K562 (cell line): ENCODE measurements around the gene HNRNPH1. TPM values are rescaled to one million over a fixed set of nuclear protein-coding genes. Genes with fewer than 3 reads are reported as not detected.

Experiments
- CBFA2T2 ChIP-seq: fragments of 450-650 bp; conservative IDR thresholded peaks from 2 replicates; pipeline ENCODE4 v1.6.1; 2017; ENCODE audit warnings: mild to moderate bottlenecking
- EGR1 ChIP-seq: fragments of 450-650 bp; conservative IDR thresholded peaks from 2 replicates; pipeline ENCODE4 v1.6.1; 2017; ENCODE audit warnings: mild to moderate bottlenecking
- HIVEP1 ChIP-seq: fragments of 250-450 bp; sonication (Bioruptor Pico); IDR thresholded peaks from 2 replicates; pipeline ENCODE4 v1.4.0; 2020; ENCODE audit warnings: mild to moderate bottlenecking
- MXI1 ChIP-seq: IDR thresholded peaks from 2 replicates; pipeline ENCODE4 v1.6.1; 2011; ENCODE audit warnings: low read depth, mild to moderate bottlenecking, improper control_type of control experiment, low read length
- ZEB2 ChIP-seq: fragments of 450-650 bp; IDR thresholded peaks from 2 replicates; pipeline ENCODE4 v1.6.1; 2016
- ZKSCAN3 ChIP-seq: fragments of 250-450 bp; sonication (Bioruptor Pico); IDR thresholded peaks from 2 replicates; pipeline ENCODE4 v1.4.0; 2020
- ZNF165 ChIP-seq: fragments of 250-450 bp; sonication (Bioruptor Pico); IDR thresholded peaks from 2 replicates; pipeline ENCODE4 v1.4.0; 2020; ENCODE audit warnings: borderline replicate concordance
- ZNF239 ChIP-seq: fragments of 250-450 bp; sonication (Bioruptor Pico); IDR thresholded peaks from 2 replicates; pipeline ENCODE4 v1.4.0; 2020; ENCODE audit warnings: mild to moderate bottlenecking
- ZNF79 ChIP-seq: fragments of 250-450 bp; sonication (Bioruptor Pico); IDR thresholded peaks from 2 replicates; pipeline ENCODE4 v1.4.0; 2020; ENCODE audit warnings: low read depth, mild to moderate bottlenecking, moderate library complexity
- polyA plus RNA-seq, 8 experiments: library from polyadenylated mRNA; depleted of rRNA in 4 of 8; stranded (reverse) in 5 of 8; unstranded in 3 of 8; fragments of >200 nt; fragmentation: Nextera tagmentation in 2 of 8; fragmentation: Illumina TruSeq in 1 of 8; extraction: Ambion mirVana in 2 of 8; extraction: Trizol in 1 of 8; gene quantifications; 2 replicates each; pipeline versions ENCODE4 v1.2.1 to v1.2.3, GENCODE V29; 2011 to 2014; ENCODE audit warnings: inconsistent platforms in 1 of 8, missing spikeins in 1 of 8
- total RNA-seq, 7 experiments: library from RNA; depleted of rRNA in 6 of 7; stranded (reverse); fragments of >200 nt in 6 of 7; fragmentation: Illumina TruSeq in 2 of 7; extraction: Trizol in 2 of 7; gene quantifications; 2 replicates each; pipeline versions ENCODE4 v1.2.1 to v1.2.3, GENCODE V29; 2011 to 2021; ENCODE audit warnings: low replicate concordance in 1 of 7
- TF ChIP-seq, protein P1 (sequence below): fragments of 250-450 bp; sonication (Bioruptor Pico); IDR thresholded peaks from 2 replicates; pipeline ENCODE4 v1.8.0; 2021; ENCODE audit warnings: moderate library complexity, mild to moderate bottlenecking, inconsistent platforms
- TF ChIP-seq, protein P2 (sequence below): fragments of 450-650 bp; IDR thresholded peaks from 2 replicates; pipeline ENCODE4 v1.6.1; 2018; ENCODE audit not compliant: partially characterized antibody
- TF ChIP-seq, protein P3 (sequence below): sonication (generic); formaldehyde crosslinking; IDR thresholded peaks from 2 replicates; pipeline ENCODE4 v1.8.1; 2023; ENCODE audit warnings: missing genetic modification reagents, mild to moderate bottlenecking, borderline replicate concordance
- TF ChIP-seq, protein P4 (sequence below): IDR thresholded peaks from 3 replicates; pipeline ENCODE4 v1.6.1; 2011; ENCODE audit warnings: borderline replicate concordance, mild to moderate bottlenecking, moderate library complexity; ENCODE audit not compliant: insufficient read length; ENCODE audit errors: extremely low read depth

The HNRNPH1 gene
- total and polyA plus RNA-seq, 9 of the 15 experiments (the other 6 are each of a cell fraction or from before 2014, with no cell fraction given): 103 to 656 (median 561) TPM

DNA sequence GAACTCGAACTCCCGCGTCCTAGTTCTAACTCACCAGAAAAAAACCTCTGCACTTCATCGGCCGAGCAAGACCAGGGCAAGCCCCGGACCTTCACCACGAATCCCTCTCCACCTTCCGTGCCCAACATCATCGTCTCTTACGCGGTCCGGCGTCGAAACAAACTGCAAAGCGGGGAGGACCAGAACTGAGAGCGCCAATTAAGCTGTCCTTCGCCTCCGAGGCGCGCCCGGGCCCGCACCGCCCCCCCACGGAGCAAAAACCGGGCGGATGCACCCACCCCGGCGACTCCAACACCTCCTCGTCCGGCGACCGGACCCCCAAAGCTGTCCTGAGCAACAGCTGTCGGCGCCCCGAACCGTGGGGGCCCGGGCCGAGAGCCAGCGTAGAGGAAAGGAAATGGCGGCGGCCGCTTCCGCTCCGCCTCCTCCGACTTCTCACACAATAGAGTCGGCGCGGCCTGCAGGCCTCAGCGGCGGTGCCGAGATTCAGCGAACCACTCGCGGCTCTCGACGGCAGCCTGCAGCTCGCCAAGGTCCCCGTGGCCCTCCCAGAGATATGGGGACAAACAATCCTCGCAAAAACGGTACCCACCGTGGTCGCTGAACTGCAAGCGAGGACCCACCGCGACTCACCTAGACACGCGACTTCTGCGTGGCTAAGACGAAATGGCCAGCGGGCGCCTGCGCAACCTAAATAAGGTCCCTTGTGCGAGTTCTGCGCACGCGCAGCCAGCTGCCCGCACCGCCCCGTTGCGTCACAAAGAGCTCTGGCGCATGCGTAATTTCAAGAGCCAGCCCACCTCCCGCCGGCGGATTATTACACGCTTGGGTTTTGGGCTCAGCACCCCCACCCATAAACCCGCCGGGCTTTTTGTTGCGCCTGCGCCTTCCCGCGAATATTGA, at the start of gene HNRNPH1 (continued):
- TF ChIP-seq, protein P1, sequence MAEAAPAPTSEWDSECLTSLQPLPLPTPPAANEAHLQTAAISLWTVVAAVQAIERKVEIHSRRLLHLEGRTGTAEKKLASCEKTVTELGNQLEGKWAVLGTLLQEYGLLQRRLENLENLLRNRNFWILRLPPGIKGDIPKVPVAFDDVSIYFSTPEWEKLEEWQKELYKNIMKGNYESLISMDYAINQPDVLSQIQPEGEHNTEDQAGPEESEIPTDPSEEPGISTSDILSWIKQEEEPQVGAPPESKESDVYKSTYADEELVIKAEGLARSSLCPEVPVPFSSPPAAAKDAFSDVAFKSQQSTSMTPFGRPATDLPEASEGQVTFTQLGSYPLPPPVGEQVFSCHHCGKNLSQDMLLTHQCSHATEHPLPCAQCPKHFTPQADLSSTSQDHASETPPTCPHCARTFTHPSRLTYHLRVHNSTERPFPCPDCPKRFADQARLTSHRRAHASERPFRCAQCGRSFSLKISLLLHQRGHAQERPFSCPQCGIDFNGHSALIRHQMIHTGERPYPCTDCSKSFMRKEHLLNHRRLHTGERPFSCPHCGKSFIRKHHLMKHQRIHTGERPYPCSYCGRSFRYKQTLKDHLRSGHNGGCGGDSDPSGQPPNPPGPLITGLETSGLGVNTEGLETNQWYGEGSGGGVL (CRISPR knock-in tag): no peak
- TF ChIP-seq ZNF79: no peak
- TF ChIP-seq MXI1: peak; percentile 69; the same call in 1 of the 2 replicates
- no peak for TF ChIP-seq ZKSCAN3 (CRISPR knock-in tag)
- TF ChIP-seq ZNF165 (CRISPR knock-in tag): no peak
- 0 out of 2 replicates have a peak, but pooled peaks have one; percentile 32 for TF ChIP-seq HIVEP1
- 0 out of 2 replicates have a peak, but pooled peaks have one; percentile 19 for TF ChIP-seq ZNF239 (CRISPR knock-in tag)
- TF ChIP-seq ZEB2: 0 out of 2 replicates have a peak, but pooled peaks have one; percentile 16
- TF ChIP-seq, protein P2, sequence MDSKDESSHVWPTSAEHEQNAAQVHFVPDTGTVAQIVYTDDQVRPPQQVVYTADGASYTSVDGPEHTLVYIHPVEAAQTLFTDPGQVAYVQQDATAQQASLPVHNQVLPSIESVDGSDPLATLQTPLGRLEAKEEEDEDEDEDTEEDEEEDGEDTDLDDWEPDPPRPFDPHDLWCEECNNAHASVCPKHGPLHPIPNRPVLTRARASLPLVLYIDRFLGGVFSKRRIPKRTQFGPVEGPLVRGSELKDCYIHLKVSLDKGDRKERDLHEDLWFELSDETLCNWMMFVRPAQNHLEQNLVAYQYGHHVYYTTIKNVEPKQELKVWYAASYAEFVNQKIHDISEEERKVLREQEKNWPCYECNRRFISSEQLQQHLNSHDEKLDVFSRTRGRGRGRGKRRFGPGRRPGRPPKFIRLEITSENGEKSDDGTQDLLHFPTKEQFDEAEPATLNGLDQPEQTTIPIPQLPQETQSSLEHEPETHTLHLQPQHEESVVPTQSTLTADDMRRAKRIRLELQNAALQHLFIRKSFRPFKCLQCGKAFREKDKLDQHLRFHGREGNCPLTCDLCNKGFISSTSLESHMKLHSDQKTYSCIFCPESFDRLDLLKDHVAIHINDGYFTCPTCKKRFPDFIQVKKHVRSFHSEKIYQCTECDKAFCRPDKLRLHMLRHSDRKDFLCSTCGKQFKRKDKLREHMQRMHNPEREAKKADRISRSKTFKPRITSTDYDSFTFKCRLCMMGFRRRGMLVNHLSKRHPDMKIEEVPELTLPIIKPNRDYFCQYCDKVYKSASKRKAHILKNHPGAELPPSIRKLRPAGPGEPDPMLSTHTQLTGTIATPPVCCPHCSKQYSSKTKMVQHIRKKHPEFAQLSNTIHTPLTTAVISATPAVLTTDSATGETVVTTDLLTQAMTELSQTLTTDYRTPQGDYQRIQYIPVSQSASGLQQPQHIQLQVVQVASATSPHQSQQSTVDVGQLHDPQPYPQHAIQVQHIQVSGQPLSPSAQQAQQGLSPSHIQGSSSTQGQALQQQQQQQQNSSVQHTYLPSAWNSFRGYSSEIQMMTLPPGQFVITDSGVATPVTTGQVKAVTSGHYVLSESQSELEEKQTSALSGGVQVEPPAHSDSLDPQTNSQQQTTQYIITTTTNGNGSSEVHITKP: peak; percentile 73
- TF ChIP-seq CBFA2T2: no peak
- TF ChIP-seq, protein P3, sequence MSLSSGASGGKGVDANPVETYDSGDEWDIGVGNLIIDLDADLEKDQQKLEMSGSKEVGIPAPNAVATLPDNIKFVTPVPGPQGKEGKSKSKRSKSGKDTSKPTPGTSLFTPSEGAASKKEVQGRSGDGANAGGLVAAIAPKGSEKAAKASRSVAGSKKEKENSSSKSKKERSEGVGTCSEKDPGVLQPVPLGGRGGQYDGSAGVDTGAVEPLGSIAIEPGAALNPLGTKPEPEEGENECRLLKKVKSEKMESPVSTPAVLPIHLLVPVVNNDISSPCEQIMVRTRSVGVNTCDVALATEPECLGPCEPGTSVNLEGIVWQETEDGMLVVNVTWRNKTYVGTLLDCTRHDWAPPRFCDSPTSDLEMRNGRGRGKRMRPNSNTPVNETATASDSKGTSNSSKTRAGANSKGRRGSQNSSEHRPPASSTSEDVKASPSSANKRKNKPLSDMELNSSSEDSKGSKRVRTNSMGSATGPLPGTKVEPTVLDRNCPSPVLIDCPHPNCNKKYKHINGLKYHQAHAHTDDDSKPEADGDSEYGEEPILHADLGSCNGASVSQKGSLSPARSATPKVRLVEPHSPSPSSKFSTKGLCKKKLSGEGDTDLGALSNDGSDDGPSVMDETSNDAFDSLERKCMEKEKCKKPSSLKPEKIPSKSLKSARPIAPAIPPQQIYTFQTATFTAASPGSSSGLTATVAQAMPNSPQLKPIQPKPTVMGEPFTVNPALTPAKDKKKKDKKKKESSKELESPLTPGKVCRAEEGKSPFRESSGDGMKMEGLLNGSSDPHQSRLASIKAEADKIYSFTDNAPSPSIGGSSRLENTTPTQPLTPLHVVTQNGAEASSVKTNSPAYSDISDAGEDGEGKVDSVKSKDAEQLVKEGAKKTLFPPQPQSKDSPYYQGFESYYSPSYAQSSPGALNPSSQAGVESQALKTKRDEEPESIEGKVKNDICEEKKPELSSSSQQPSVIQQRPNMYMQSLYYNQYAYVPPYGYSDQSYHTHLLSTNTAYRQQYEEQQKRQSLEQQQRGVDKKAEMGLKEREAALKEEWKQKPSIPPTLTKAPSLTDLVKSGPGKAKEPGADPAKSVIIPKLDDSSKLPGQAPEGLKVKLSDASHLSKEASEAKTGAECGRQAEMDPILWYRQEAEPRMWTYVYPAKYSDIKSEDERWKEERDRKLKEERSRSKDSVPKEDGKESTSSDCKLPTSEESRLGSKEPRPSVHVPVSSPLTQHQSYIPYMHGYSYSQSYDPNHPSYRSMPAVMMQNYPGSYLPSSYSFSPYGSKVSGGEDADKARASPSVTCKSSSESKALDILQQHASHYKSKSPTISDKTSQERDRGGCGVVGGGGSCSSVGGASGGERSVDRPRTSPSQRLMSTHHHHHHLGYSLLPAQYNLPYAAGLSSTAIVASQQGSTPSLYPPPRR: 0 out of 2 replicates have a peak, but pooled peaks have one; percentile 30
- no peak for TF ChIP-seq EGR1
- TF ChIP-seq, protein P4, sequence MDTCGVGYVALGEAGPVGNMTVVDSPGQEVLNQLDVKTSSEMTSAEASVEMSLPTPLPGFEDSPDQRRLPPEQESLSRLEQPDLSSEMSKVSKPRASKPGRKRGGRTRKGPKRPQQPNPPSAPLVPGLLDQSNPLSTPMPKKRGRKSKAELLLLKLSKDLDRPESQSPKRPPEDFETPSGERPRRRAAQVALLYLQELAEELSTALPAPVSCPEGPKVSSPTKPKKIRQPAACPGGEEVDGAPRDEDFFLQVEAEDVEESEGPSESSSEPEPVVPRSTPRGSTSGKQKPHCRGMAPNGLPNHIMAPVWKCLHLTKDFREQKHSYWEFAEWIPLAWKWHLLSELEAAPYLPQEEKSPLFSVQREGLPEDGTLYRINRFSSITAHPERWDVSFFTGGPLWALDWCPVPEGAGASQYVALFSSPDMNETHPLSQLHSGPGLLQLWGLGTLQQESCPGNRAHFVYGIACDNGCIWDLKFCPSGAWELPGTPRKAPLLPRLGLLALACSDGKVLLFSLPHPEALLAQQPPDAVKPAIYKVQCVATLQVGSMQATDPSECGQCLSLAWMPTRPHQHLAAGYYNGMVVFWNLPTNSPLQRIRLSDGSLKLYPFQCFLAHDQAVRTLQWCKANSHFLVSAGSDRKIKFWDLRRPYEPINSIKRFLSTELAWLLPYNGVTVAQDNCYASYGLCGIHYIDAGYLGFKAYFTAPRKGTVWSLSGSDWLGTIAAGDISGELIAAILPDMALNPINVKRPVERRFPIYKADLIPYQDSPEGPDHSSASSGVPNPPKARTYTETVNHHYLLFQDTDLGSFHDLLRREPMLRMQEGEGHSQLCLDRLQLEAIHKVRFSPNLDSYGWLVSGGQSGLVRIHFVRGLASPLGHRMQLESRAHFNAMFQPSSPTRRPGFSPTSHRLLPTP: no peak
